Measurements from ENCODE around the gene DNPH1.

Gene DNPH1

GRCh38 chr6:43228951-43229802 is at the start of gene DNPH1:
Gene DNPH1 (minus strand): TSS chr6:43229481. CDS start chr6:43229456, 25 bp downstream.
- DNase-seq = peak; percentile 81 to 85

GRCh38 chr6:43278524-43279078 is 49.3 kb upstream of the DNPH1 start:
- DNase-seq = no peak

- DNase-seq = no peak
Observed at GRCh38 chr6:43277643-43278523, 48.6 kb upstream of the DNPH1 start.

- DNase-seq = no peak
Observed at GRCh38 chr6:43277306-43277642, 48.0 kb upstream of the DNPH1 start.

- DNase-seq = no peak
Observed at GRCh38 chr6:43276577-43277305, 47.5 kb upstream of the DNPH1 start.

GRCh38 chr6:43275801-43276576 is 46.7 kb upstream of the DNPH1 start:
- DNase-seq = peak; percentile 40 to 46

- DNase-seq = peak; percentile 4 to 24
Observed at GRCh38 chr6:43274916-43275597, 45.8 kb upstream of the DNPH1 start.

- DNase-seq = no peak
Observed at GRCh38 chr6:43274127-43274915, 45.0 kb upstream of the DNPH1 start.

GRCh38 chr6:43273707-43274106 is 44.4 kb upstream of the DNPH1 start:
- DNase-seq = no peak

- no peak for DNase-seq
Observed at GRCh38 chr6:43271944-43272343, 42.7 kb upstream of the DNPH1 start.

- peak in 1 of 2 donors; percentile 4 for DNase-seq
Observed at GRCh38 chr6:43271103-43271815, 42.0 kb upstream of the DNPH1 start.

GRCh38 chr6:43269273-43270007 is 40.2 kb upstream of the DNPH1 start:
- DNase-seq = peak; percentile 30 to 44

- no peak for DNase-seq
Observed at GRCh38 chr6:43268782-43269272, 39.5 kb upstream of the DNPH1 start.

GRCh38 chr6:43268355-43268700 is 39.0 kb upstream of the DNPH1 start:
- DNase-seq = no peak

GRCh38 chr6:43267619-43268354 is 38.5 kb upstream of the DNPH1 start:
- DNase-seq = no peak

GRCh38 chr6:43265564-43265963 is 36.3 kb upstream of the DNPH1 start:
- no peak for DNase-seq

GRCh38 chr6:43264599-43265145 is 35.4 kb upstream of the DNPH1 start:
- DNase-seq = no peak
